Stimulated activated CD4-positive, alpha-beta T cell treated with anti-CD3 and anti-CD28 coated beads, Interleukin-15, amount 100 ng/mL, for 48 hours (primary cell): ENCODE data around the gene PRLR.

ENCODE experiments used
- DNase-seq, 2 donors: peaks; one replicate each; pipeline ENCODE4 v3.0.0-alpha.2; 2020; ENCODE audit warnings: low read depth in 2 of 2

The PRLR gene

GRCh38 chr5:35035271-35035670 lies 195.0 kb downstream of the PRLR start:
- DNase-seq, result no peak

GRCh38 chr5:35032356-35032755 lies 197.9 kb downstream of the PRLR start:
- no peak for DNase-seq

DNA sequence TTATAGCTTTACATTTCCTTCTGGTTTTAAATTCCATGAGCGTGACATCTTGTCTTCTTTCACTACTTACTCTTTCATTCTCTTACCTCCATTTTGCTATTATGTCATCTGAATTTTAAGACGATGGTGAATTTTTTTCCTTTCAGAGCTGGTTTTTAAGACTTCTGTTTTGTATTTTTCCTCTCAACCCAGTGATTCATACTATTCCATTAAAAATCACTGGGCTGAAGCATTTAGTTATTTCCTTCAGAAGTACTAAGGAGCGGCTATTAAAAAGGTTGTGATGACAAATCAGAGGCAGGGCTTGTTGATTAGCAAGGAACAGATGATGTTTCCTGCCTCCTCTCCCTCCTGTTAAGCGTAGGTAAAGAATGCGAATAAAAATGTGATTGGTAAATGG lies 199.0 kb downstream of the PRLR start:
- no peak for DNase-seq

DNA sequence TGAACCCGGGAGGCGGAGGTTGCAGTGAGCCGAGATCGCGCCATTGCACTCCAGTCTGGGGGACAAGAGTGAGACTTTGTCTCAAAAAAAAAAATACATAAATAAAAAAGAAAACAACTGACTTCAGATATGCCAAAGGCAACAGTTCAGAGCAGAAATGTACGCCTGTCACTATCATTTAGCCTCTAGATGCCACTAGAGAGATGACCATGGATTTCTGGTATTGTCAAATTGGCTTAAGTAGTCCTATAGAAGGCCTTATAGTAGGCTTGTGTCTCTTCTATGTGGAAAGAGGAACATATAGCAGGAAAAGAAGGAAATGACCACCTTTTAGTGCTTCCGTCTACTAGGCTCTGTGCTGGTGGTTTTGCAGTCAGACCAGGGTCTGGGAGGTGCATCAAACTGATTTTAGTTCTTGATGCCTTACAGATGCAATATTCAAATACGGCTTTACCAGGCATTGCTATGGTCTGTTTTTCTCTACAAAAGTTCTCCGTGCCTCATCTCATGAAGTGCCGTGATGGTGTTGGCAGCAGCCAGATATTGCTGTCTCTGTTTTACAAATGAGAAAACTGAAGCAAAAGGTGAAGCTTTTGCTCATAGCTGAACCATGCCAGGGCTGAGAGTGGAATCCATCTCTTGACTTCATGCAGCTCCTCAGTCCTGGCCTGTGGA lies 199.7 kb downstream of the PRLR start:
- DNase-seq, result no peak

GRCh38 chr5:35029333-35029732 lies 201.0 kb downstream of the PRLR start:
- DNase-seq, result no peak

GRCh38 chr5:35026941-35027340 lies 203.3 kb downstream of the PRLR start:
- DNase-seq, result no peak

GRCh38 chr5:35026280-35026840 lies 203.9 kb downstream of the PRLR start:
- DNase-seq, result no peak

- DNase-seq, result no peak
Observed at GRCh38 chr5:35024911-35025510, 205.3 kb downstream of the PRLR start.

DNA sequence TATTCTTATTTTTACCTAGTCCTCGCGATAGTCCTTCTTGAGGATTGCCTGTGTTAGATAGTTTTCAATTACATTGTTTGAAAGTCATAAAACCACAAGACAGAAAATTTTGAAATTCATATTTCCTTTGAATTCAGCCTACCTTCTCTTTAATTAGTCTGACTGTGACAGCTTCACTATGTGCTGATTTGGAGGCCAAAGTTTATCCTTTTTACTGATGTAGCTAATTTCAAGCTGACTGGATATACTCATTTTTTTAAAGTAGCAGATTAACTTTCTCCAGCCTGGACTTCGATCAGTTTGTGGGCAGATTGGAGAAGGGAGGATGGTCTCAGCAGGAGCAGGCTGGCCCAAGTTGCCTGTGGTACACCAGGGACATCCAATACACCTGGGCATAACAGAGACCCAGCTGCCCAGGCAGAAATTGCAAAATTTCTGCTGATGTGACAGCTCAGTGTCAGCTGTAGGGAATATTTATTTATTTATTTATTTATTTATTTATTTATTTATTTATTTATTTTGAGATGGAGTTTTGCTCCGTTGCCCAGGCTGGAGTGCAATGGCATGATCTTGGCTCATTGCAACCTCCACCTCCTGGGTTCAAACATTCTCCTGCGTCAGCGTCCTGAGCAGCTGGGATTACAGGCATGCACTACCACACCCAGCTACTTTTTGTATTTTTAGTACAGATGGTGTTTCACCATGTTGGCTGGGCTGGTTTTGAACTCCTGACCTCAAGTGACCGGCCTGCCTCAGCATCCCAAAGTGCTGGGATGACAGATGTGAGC lies 206.7 kb downstream of the PRLR start:
- no peak for DNase-seq

DNA sequence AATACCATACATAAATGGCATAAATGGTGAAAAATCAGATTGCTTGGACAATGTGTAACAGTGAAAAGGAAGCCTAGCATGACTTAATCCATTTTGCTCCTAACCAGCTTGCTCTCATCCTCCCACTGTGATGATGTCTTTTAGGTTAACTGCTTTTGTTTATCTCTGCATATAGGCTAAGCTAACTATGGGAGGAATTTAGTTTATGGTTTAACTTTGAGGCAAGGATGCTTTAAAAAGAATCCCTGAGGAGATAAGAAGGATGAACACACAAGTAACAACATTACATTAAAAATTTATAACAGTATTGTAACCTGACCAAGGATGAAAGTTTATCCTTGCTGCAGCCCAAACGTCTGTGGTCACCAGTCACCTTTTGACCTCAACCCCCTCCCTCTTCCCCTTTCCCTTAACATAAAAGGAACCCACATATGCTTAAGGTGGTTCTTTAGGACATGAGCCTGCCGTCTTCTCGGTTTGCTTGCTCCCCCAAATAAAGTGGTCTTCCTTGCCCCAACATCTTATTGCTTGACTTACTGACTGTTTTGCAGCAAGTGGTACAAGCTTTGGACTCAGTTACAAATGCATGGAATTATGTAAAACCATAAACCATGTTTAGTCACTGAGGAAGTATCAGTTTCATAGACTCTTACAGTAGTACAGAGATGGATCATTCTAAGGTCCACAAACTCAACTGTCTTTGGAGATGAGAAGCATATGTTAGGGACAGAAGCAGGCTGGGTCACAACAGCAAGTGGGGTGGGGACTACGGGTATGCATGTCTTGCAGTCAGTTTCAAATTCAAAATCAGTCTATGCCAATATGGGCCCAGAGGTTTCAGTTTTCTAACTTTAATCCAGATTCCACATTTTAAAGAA lies 213.9 kb downstream of the PRLR start:
- no peak for DNase-seq

DNA sequence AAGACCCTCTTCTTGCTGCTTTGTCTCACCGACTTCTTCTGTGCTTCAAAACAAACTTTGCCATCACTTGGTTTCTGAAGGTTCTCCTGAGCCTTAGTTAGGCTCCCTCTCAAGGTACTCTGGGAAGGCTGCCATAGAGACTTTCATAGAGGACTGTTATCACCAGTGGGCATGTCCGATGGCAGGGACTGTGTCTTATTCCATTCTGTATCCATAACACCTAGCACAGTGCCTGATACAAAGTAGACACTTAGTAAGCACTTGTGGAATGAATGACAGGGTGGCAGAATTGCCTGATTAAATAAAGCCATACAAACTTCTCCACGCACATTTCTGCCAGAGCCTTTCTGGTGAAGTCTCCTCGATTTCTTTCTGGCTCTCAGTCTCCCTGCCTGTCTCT lies 215.2 kb downstream of the PRLR start:
- no peak for DNase-seq

- DNase-seq, result no peak
Observed at GRCh38 chr5:35012796-35013195, 217.5 kb downstream of the PRLR start.

DNA sequence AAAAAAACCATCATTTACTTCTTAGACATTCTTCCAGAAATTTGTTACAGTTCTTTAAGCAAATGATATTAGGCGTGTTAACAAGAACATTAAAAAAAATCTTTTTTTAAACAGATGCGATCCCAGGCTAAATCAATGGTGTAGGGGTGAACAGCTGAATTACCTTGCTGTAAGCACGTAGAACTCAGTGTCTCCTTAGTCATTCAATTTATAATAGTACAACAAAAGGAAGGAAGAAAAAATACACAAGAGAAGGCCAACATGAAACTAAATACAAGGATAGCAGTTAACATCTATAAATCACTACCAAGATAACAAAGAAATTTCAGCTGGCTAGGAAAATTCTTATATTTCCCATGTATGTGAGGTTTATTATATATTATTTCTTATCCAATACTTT lies 217.9 kb downstream of the PRLR start:
- no peak for DNase-seq

DNA sequence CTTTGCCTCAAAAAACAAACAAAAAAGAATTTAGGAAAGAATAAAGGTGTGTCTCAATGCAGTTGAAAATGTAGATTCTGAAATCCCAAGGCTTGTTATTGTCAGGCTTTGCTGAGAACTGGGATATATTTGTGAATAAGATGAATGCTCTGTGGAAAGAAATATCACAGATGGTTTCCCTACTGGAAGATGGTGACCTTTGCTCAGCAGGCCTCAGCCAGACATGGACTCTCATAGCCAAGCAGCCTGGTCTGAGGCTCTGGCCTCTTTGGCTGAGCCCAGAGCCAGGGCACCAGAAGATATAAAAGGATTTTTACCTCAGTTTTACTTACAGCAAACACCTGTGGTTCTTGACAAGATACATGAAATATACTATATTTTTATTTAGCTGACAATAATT lies 219.6 kb downstream of the PRLR start:
- DNase-seq, result no peak

- DNase-seq, result no peak
Observed at GRCh38 chr5:35009657-35010056, 220.6 kb downstream of the PRLR start.

DNA sequence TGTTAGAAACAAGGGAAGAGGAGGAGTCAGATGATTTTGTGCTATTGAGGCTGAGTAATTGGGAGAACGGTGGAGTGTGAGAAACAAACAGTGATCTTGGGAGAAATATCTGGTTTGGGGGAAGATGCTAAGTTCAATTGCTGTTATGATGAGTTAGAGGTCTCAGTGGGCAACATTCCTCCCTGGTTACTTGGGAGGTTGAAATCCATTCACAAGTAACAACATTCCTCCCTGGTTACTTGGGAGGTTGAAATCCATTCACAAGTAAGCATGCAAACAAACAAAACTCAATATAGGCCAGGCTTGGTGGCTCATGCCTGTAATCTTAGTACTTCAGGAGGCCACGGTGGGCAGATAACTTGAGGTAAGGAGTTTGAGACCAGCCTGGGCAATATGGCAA lies 221.3 kb downstream of the PRLR start:
- no peak for DNase-seq

GRCh38 chr5:35004771-35005170 lies 225.5 kb downstream of the PRLR start:
- no peak for DNase-seq

DNA sequence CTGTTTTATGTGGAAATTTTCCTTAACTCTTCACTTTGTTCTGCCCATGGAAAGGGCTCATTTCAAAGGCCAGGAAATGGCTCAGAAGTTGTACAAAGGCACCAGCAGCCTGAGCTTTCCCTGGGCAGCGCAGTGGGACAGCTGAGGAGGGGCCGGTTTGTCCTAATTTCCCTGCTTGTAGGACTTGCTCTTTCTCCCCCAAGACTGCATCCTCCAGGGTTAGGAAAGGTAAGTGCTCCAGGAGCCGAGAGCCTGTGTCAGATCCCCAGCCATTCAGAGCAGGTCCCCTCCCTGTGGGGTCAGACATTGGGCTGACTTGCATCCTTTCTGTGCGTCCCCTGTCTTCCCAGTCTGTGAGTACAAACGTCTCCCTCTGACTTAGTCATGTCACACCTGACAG lies 226.1 kb downstream of the PRLR start:
- DNase-seq, result no peak

- peak; percentile 13 to 46 for DNase-seq
Observed at GRCh38 chr5:35003018-35003957, 227.0 kb downstream of the PRLR start.

DNA sequence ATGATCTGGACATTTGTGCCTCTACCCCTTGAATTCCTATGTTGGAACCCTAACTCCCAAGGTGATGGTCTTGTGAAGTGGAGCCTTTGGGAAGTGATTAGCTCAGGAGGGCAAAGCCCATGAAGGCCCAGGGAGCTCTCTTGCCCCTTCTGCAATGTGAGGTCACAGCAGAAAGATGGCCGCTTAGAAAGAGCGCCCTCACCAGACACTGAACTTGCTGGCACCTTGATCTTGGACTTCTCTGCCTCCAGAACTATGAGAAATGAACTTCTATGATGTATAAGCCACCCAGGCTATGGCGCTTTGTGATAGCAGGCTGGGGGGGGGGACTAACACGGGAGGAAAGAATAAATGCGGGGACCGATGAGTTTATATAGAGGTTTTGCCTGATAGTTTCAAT lies 227.8 kb downstream of the PRLR start:
- DNase-seq, result no peak

- no peak for DNase-seq
Observed at GRCh38 chr5:35001842-35002241, 228.4 kb downstream of the PRLR start.
